ENCODE results near the gene KCTD19. TPM values are rescaled to one million over a fixed set of nuclear protein-coding genes. Genes with fewer than 3 reads are reported as not detected.

KCTD19 gene
- total RNA-seq, 2 experiments from 2014 or later = 3.0 to 3.9 TPM

- peaks cover 7% of the 10 kb centered on the region for H3K27me3 Mint-ChIP-seq
- intact Hi-C loops (cut with micrococcal nuclease) = no loop called here
- no peak overlapping the region for H3K4me3 Mint-ChIP-seq
- ChIA-PET POLR2A (interaction anchor here (0.8 kb wide), 1 partner anchor 58 kb away, joined by 3 read pairs; no protein-coding TSS in a partner anchor), CTCF (interaction anchor here (0.6 to 1.9 kb wide), 12 partner anchors 10 to 184 kb away, joined by 3 to 13 read pairs (median 4); partner anchors contain the start of genes KCTD19 and LRRC36)
- peak; percentile 34 for TF ChIP-seq CTCF (IDR thresholded peaks at IDR 0.05)
- peak; percentile 47 for ATAC-seq
- H3K36me3 Mint-ChIP-seq (ENCODE audit: low read depth) = no peaks in the 10 kb centered on the region
- peaks cover 9% of the 10 kb centered on the region for H3K9me3 Mint-ChIP-seq
- no peaks in the 10 kb centered on the region for H3K4me1 Mint-ChIP-seq (ENCODE audit: low read depth)
- no peak overlapping the region for H3K27ac Mint-ChIP-seq
- no peak for DNase-seq
Observed at GRCh38 chr16:67339453-67339852, 12.9 kb upstream of the KCTD19 start.

GRCh38 chr16:67336648-67337047, 10.1 kb upstream of the KCTD19 start:
- ChIA-PET POLR2A (interaction anchor here (0.7 kb wide), 1 partner anchor 15 kb away, joined by 3 read pairs; no protein-coding TSS in a partner anchor), CTCF (interaction anchor here (1.3 to 2.4 kb wide), 2 partner anchors 11 to 76 kb away, joined by 3 to 11 read pairs; partner anchors contain the start of genes KCTD19 and LRRC36)
- H3K36me3 Mint-ChIP-seq (ENCODE audit: low read depth) = no peaks in the 10 kb centered on the region
- no peak for DNase-seq
- H3K9me3 Mint-ChIP-seq = peaks cover 9% of the 10 kb centered on the region
- no peak for TF ChIP-seq CTCF (IDR thresholded peaks at IDR 0.05)
- H3K27ac Mint-ChIP-seq = no peak overlapping the region
- peaks cover 6% of the 10 kb centered on the region for H3K27me3 Mint-ChIP-seq
- no peak overlapping the region for H3K4me3 Mint-ChIP-seq
- ATAC-seq = no peak
- no peaks in the 10 kb centered on the region for H3K4me1 Mint-ChIP-seq (ENCODE audit: low read depth)
- intact Hi-C loops (cut with micrococcal nuclease) = no loop called here

GRCh38 chr16:67336116-67336515, 9.6 kb upstream of the KCTD19 start:
- POLR2A ChIA-PET = interaction anchor here (0.7 kb wide), 1 partner anchor 16 kb away, joined by 3 read pairs; no protein-coding TSS in a partner anchor
- ATAC-seq (no peak), DNase-seq (no peak)
- Mint-ChIP-seq H3K4me1 (ENCODE audit: low read depth) (no peaks in the 10 kb centered on the region), H3K27me3 (peaks cover 4% of the 10 kb centered on the region), H3K4me3 (no peak overlapping the region), H3K36me3 (ENCODE audit: low read depth) (no peaks in the 10 kb centered on the region), H3K9me3 (peaks cover 9% of the 10 kb centered on the region), H3K27ac (no peak overlapping the region)
- no peak for TF ChIP-seq CTCF (IDR thresholded peaks at IDR 0.05)
- CTCF ChIA-PET = interaction anchor here (1.3 to 2.4 kb wide), 2 partner anchors 10 to 75 kb away, joined by 3 to 11 read pairs; partner anchors contain the start of genes KCTD19 and LRRC36
- intact Hi-C loops (cut with micrococcal nuclease) = no loop called here

- CTCF ChIA-PET = interaction anchor here (2.4 kb wide), 1 partner anchor 95 kb away, joined by 5 read pairs; no protein-coding TSS in a partner anchor
- ATAC-seq (no peak), DNase-seq (no peak)
- H3K4me3 Mint-ChIP-seq = no peak overlapping the region
- intact Hi-C loops (cut with micrococcal nuclease) = no loop called here
- H3K27ac Mint-ChIP-seq = no peak overlapping the region
- no peaks in the 10 kb centered on the region for H3K27me3 Mint-ChIP-seq
- no peak for TF ChIP-seq CTCF (IDR thresholded peaks at IDR 0.05)
- H3K36me3 Mint-ChIP-seq (ENCODE audit: low read depth) = no peaks in the 10 kb centered on the region
- H3K9me3 Mint-ChIP-seq = peaks cover 9% of the 10 kb centered on the region
- POLR2A ChIA-PET = no interaction called here
- no peaks in the 10 kb centered on the region for H3K4me1 Mint-ChIP-seq (ENCODE audit: low read depth)
Observed at GRCh38 chr16:67333315-67333714, 6.8 kb upstream of the KCTD19 start.

- H3K36me3 Mint-ChIP-seq (ENCODE audit: low read depth) = no peaks in the 10 kb centered on the region
- intact Hi-C loops (cut with micrococcal nuclease) = loop anchor here (5.0 kb wide), 1 partner anchor 53 kb away; the partner anchor contains the start of gene PLEKHG4
- peaks cover 5% of the 10 kb centered on the region for H3K9me3 Mint-ChIP-seq
- H3K27ac Mint-ChIP-seq = no peak overlapping the region
- no peak overlapping the region for H3K4me3 Mint-ChIP-seq
- ATAC-seq (no peak), DNase-seq (no peak)
- CTCF ChIA-PET = interaction anchor here (1.2 to 1.6 kb wide), 2 partner anchors 16 to 70 kb away, joined by 3 to 6 read pairs; no protein-coding TSS in a partner anchor
- POLR2A ChIA-PET = no interaction called here
- peaks cover 3% of the 10 kb centered on the region for H3K27me3 Mint-ChIP-seq
- no peak for TF ChIP-seq CTCF (IDR thresholded peaks at IDR 0.05)
- peaks cover 13% of the 10 kb centered on the region for H3K4me1 Mint-ChIP-seq (ENCODE audit: low read depth)
Observed at GRCh38 chr16:67329901-67330300, 3.4 kb upstream of the KCTD19 start.
